Activated CD8-positive, alpha-beta T cell treated with anti-CD3 and anti-CD28 coated beads for 36 hours (primary cell): ENCODE data around the gene KIAA0930. TPM values are rescaled to one million over a fixed set of nuclear protein-coding genes. Genes with fewer than 3 reads are reported as not detected.

ENCODE experiments used
- ATAC-seq: fragments of 200-7000 bp; cut with Tn5 transposase; one replicate; pipeline ENCODE4 v1.10.0; 2021; ENCODE audit warnings: mild to moderate bottlenecking, moderate library complexity
- CTCF ChIA-PET: fragments of 350-600 bp; sonication (Branson Sonifier 250); formaldehyde crosslinking; loops from one replicate; lab custom pipeline; 2021; ENCODE audit warnings: antibody characterized with exemption; lab: Charles Lee
- POLR2A ChIA-PET: fragments of 350-600 bp; sonication (Branson Sonifier 250); formaldehyde crosslinking; loops from one replicate; lab custom pipeline; 2021; ENCODE audit warnings: antibody characterized with exemption; lab: Charles Lee
- DNase-seq: peaks from one replicate; pipeline ENCODE4 v3.0.0-alpha.2; 2020
- H3K27ac Mint-ChIP-seq: one replicate; pipeline ENCODE4 v1.8.0; 2021; ENCODE audit warnings: mild to moderate bottlenecking, mixed read lengths
- H3K27me3 Mint-ChIP-seq: one replicate; pipeline ENCODE4 v1.8.0; 2021; ENCODE audit warnings: mixed read lengths
- H3K36me3 Mint-ChIP-seq: one replicate; pipeline ENCODE4 v1.8.0; 2021; ENCODE audit warnings: low read depth, mixed read lengths
- H3K4me1 Mint-ChIP-seq: one replicate; pipeline ENCODE4 v1.8.0; 2021; ENCODE audit warnings: low read depth, mixed read lengths
- H3K4me3 Mint-ChIP-seq: one replicate; pipeline ENCODE4 v1.8.0; 2021; ENCODE audit warnings: mild to moderate bottlenecking, moderate library complexity, mixed read lengths
- H3K9me3 Mint-ChIP-seq: one replicate; pipeline ENCODE4 v1.8.0; 2021; ENCODE audit warnings: mixed read lengths
- intact Hi-C: fragments of 100-400 bp; cut with micrococcal nuclease; formaldehyde crosslinking; loops from one replicate; pipeline ENCODE4 v1.10.0; 2022
- total RNA-seq, 2 experiments: library from RNA; stranded (reverse); gene quantifications; one replicate each; pipeline ENCODE4 v1.2.3, GENCODE V29; 2021
- TF ChIP-seq, protein P1 (sequence below): fragments of 200-600 bp; IDR thresholded peaks from one replicate; pipeline ENCODE4 v1.8.0; 2022; ENCODE audit warnings: antibody characterized with exemption, mild to moderate bottlenecking

Gene KIAA0930
- total RNA-seq, 2 experiments from 2014 or later = 38.4 to 40.4 TPM

GRCh38 chr22:45240104-45240809 lies 437 bp downstream of the KIAA0930 start:
- intact Hi-C loops = no loop called here
- DNase-seq (peak; percentile 58), ATAC-seq (peak; percentile 50)

GRCh38 chr22:45239681-45240051 lies 1.0 kb downstream of the KIAA0930 start:
- TF ChIP-seq, protein P1, sequence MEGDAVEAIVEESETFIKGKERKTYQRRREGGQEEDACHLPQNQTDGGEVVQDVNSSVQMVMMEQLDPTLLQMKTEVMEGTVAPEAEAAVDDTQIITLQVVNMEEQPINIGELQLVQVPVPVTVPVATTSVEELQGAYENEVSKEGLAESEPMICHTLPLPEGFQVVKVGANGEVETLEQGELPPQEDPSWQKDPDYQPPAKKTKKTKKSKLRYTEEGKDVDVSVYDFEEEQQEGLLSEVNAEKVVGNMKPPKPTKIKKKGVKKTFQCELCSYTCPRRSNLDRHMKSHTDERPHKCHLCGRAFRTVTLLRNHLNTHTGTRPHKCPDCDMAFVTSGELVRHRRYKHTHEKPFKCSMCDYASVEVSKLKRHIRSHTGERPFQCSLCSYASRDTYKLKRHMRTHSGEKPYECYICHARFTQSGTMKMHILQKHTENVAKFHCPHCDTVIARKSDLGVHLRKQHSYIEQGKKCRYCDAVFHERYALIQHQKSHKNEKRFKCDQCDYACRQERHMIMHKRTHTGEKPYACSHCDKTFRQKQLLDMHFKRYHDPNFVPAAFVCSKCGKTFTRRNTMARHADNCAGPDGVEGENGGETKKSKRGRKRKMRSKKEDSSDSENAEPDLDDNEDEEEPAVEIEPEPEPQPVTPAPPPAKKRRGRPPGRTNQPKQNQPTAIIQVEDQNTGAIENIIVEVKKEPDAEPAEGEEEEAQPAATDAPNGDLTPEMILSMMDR = no peak

More at GRCh38 chr22:45240104-45240809, 437 bp downstream of the KIAA0930 start:
- Mint-ChIP-seq H3K27ac (peak overlapping the region; percentile 77), H3K4me1 (peaks cover 32% of the 10 kb centered on the region), H3K9me3 (no peaks in the 10 kb centered on the region), H3K36me3 (peaks cover 6% of the 10 kb centered on the region), H3K4me3 (peak overlapping the region; percentile 93), H3K27me3 (no peaks in the 10 kb centered on the region)
- CTCF ChIA-PET = no interaction called here
- POLR2A ChIA-PET = interaction anchor here (0.5 kb wide), 1 partner anchor 726 kb away, joined by 3 read pairs; no protein-coding TSS in a partner anchor
- TF ChIP-seq, protein P1 = no peak

GRCh38 chr22:45238957-45239680 lies 1.6 kb downstream of the KIAA0930 start:
- H3K9me3 Mint-ChIP-seq = no peaks in the 10 kb centered on the region
- H3K4me1 Mint-ChIP-seq = peaks cover 26% of the 10 kb centered on the region
- no peak overlapping the region for H3K27ac Mint-ChIP-seq
- peak overlapping the region; percentile 93 for H3K4me3 Mint-ChIP-seq
- ChIA-PET CTCF (no interaction called here), POLR2A (interaction anchor here (0.5 kb wide), 1 partner anchor 724 kb away, joined by 3 read pairs; no protein-coding TSS in a partner anchor)
- peaks cover 6% of the 10 kb centered on the region for H3K36me3 Mint-ChIP-seq
- DNase-seq = no peak
- TF ChIP-seq, protein P1 = no peak
- no peak for ATAC-seq
- intact Hi-C loops = no loop called here
- H3K27me3 Mint-ChIP-seq = no peaks in the 10 kb centered on the region

More at GRCh38 chr22:45239681-45240051, 1.0 kb downstream of the KIAA0930 start:
- Mint-ChIP-seq H3K9me3 (no peaks in the 10 kb centered on the region), H3K4me1 (peaks cover 26% of the 10 kb centered on the region), H3K27me3 (no peaks in the 10 kb centered on the region), H3K36me3 (peaks cover 6% of the 10 kb centered on the region), H3K27ac (no peak overlapping the region), H3K4me3 (peak overlapping the region; percentile 93)
- ChIA-PET CTCF (no interaction called here), POLR2A (interaction anchor here (0.5 kb wide), 1 partner anchor 725 kb away, joined by 3 read pairs; no protein-coding TSS in a partner anchor)
- intact Hi-C loops = no loop called here
- DNase-seq = no peak
- no peak for ATAC-seq

DNA sequence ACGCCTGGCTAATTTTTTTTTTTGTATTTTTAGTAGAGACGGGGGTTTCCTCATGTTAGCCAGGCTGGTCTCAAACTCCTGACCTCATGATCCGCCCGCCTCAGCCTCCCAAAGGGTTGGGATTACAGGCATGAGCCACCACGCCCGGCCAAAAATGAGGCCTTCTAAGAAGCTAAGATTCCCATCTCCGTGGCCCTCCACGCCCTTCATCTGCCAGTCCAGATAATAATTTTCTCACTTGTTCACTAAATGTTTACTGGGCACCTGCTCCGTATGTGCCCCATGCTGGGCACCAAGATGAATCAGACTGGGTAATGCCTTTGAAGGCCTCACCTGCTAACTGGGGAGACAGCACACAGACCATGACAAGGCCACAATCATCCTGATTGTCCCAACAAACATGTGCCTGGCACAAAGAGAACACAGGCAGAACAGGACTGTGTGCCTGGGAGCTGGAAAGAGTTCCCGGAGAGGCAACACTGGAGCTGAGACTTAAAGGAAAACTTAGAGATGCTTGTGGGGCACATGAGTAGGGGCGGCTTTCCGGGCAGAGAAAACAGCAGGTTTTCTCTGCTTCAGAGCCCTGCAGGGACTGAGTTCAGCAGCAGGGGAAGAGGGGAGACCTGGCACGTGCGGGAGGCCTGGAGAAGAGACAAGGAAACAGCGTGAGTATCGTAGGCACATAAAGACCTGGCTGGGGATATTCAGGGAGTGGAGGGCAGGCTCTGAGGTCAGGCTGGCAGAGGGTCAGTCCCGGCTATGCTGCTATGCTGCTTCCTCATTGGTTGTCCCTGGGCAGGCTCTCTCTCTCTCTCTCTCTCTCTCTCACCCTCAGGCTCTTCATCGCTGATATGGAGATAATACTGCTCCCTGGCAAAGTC lies 2.4 kb downstream of the KIAA0930 start:
- Mint-ChIP-seq H3K9me3 (no peaks in the 10 kb centered on the region), H3K4me3 (peak overlapping the region; percentile 10), H3K4me1 (peaks cover 26% of the 10 kb centered on the region), H3K36me3 (peaks cover 6% of the 10 kb centered on the region), H3K27me3 (no peaks in the 10 kb centered on the region), H3K27ac (no peak overlapping the region)
- intact Hi-C loops = no loop called here
- ATAC-seq (no peak), DNase-seq (no peak)
- ChIA-PET CTCF (no interaction called here), POLR2A (no interaction called here)
- TF ChIP-seq, protein P1 = no peak
